Measurements from ENCODE around the gene ECE1. TPM values are rescaled to one million over a fixed set of nuclear protein-coding genes. Genes with fewer than 3 reads are reported as not detected.

The ECE1 gene
- total RNA-seq, 1 experiment from 2014 or later = 69.8 TPM

DNA sequence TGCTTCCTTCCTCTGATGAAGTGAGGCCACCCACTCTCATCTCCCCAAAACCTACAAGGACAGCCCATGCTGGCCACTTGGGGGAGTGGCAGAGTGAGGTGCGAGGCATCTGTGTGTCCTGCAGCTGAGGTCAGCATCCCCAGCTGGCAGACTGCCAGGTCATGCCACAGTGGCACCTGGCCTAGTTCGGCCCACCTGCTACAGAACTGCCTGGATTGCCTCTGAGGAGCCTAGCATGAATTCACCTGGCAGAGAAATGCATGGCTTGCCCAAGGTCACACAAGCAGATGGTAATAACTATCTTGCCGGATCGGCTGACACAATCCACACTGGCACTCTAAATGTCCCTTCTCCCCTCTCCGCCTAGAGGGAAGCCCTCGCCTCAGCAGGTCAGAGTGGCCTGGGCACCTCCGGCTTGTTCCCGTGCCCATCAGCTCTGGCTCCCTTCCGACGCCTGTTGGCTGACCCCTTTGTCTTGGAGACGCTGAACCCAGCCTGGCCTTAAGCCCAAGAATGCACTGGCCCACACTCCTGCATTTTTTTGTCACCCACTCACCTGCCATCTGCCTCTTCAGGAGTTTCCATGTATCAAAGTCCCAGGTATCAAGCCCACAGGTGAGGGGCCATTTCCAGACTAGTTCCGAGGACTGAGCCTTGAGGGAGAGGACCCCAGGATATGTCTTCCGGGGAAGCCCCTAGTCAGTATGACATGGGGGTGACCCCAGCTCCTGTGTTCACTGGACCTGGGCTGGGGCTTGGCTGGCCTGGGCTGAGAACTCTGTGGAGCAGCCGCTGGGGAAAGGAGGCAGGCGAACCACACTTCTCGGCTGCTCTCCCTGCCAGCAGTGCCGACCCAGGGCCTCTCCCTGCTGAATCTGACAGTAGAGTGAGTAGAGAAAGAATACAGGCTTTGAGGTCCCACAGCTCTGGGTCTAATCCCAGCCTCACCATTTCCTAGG, 21.7 kb downstream of the ECE1 start:
- no peak for DNase-seq (ENCODE audit: low read depth)

DNA sequence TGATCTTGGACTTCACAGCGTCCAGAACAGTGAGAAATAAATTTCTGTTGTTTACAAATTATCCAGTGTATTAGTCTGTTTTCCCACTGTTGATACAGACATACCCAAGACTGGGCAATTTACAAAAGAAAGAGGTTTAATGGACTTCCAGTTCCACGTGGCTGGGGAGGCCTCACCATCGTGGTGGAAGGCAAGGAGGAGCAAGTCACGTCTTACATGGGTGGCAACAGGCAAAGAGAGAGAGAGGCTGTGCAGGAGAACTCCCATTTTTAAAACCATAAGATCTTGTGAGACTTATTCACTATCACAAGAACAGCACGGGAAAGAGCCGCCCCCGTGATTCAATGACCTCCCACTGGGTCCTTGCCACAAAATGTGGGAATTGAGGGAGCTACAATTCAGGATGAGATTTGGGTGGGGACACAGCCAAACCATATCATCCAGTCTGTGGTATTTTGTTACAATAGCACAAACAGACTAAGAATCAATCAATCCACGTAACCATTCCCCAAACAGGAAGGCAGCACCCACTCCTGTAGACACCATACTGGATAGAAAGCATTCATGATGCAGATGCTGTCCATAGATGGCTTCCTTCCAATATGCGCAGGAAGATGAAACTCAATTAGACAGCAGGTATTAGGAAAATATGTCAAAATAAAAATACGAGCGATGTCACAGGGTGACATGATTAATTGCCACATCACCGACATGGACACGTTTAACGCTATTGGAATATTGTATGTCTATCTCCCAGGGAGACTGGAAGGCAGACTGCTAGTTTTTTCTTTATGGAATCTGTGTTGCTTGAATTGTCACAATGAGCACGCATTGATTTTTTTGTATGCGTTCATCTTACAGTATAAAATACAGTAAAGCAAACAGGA, 22.8 kb downstream of the ECE1 start:
- DNase-seq (ENCODE audit: low read depth) = no peak

DNA sequence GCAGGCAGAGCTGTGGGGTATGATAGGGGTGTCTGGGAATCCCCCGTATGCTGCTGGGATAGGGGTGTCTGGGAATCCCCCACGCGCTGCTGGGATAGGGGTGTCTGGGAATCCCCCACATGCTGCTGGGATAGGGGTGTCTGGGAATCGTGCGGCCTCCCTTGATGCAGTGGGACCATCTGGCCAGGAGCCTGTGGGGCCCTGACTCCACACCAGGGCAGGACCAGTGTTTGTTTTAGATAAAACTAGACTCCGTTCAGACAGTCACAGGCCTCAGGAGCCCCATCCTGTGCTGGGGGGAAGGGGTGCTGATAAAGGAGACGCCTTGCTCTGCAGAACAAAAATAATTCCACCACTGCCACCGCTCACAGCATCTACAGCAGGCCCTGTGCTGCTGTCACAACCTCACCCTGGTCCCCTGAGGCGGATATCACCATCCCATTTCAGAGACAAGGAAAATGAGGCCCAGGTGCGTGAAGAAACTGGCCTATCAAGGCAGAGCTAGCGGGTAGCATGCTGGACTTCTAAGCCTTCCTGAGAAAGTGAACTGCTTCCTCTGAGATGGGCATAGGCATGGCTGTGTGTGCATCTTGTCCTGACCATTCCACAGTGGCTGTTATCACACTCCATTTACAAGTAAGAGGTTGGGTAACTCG, 24.0 kb downstream of the ECE1 start:
- DNase-seq (ENCODE audit: low read depth) = no peak

DNA sequence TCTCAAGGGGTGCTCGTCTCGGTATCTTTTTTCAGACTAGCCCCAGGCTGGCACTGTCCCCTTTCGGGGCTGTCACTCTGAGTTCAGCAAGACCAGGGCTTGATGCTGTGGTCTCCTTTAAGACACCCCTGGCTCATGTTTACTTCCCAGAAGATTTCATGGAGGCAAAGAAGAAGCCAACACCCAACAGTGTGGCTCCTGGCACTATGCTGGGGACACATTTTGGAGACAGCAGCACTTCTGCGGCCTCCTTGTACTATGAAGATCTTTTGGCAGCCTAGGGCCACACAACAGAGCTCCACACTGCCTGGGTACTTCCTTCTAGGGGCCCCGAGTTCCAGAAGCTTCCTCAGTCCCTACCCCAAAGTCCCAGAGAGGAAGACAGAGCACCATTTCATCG, 24.6 kb downstream of the ECE1 start:
- no peak for DNase-seq (ENCODE audit: low read depth)

DNA sequence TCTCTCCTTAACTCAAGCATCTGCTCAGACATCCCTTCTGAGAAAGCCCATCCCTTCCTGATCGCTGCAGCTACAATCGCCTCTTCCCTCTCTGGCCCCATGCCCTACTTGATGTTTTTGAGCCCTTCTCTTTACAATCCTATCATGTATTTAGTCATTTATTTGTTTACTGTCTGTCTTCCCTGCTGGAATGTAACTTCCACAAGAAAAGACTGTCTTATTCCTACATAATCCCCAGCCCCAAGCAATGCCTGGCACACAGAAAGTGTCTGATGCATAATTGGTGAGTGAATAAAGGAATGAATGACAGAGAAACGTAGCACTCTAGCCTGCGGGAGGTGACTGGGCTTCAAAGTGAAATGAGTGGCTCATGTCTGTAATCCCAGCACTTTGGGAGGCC, 25.4 kb downstream of the ECE1 start:
- peak; percentile 32 for DNase-seq (ENCODE audit: low read depth)

DNA sequence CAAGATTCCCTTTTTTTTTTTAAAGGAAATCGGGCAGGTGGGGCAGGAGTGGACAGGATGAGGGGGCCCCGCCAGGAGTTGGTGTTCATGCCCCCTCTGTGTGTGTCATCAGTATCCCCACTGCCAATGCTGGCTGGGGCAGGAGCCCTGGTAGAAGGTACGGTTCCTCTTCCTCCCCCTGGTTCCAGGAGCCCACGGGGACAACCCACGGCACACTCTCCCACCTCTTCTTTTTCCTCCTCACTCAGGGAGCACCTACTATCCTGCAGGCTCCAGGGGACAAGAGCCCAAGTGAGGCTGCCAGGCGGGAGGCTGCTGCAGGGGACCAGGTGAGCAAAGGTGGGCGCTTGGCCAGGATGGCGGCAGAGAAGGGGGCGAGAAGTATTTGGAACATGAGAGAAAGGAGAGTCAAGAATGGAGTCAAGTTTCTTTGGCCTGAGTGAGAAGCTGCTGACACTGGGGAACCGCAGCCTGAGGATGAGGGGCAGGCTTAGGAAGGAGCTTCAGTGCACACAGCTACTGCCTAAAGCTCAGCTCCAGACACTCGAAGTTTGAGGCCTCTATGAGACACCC, 26.5 kb downstream of the ECE1 start:
- no peak for DNase-seq (ENCODE audit: low read depth)

DNA sequence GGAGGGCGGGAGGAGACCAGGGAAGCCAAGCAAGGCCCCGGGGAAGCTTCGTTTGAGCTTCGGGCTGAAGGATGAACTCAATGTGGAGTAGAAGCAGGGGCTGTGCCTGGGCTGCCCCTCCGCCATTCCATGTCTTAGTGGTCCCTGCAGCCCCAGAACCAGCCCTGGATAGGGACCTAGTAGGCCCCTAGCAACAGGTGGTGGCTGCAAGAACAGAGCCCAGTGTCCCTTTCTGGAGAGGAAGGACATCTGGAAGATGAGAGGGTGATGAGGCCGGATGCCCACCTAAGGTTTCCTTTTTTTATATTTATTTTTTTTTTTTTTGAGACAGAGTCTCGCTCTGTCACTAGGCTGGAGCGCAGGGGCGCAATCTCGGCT, 27.2 kb downstream of the ECE1 start:
- no peak for DNase-seq (ENCODE audit: low read depth)

DNA sequence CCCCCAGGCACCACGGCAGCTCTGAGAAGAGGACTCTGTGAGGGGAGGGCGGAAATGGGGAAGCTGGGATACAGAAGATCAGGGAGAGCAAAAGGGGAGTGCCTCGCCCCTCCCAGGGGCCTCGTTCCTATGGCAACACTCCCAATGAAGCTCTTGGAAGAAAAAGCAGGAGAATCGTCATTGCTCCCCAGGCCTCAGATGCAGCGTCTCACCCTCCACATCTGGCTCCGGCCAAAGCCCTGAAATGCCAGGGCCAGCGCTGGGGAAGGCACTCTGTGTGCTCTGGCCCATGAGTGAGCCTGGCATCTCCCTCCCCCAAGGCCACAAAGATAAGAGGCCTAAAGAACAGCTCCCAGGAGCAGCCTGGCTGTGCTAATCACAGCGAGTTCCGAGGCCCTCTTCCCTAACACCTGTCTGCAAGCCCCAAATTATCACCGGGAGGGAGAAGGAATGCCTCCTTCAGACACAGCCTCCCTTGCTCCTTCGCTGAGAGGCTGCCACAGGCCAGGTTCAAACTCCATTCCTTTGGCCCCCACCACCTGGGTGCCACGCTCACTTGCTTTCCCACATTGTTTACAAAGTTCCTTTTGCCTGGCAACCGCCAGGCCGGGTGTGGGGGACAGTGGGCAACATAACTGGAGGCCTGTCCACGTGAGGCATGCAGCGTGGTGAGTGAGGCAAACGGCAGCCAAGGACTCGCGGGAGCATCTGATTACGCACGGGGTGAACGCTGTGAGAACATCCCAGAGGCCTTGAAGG, 27.8 kb downstream of the ECE1 start:
- DNase-seq (ENCODE audit: low read depth) = peak; percentile 82

DNA sequence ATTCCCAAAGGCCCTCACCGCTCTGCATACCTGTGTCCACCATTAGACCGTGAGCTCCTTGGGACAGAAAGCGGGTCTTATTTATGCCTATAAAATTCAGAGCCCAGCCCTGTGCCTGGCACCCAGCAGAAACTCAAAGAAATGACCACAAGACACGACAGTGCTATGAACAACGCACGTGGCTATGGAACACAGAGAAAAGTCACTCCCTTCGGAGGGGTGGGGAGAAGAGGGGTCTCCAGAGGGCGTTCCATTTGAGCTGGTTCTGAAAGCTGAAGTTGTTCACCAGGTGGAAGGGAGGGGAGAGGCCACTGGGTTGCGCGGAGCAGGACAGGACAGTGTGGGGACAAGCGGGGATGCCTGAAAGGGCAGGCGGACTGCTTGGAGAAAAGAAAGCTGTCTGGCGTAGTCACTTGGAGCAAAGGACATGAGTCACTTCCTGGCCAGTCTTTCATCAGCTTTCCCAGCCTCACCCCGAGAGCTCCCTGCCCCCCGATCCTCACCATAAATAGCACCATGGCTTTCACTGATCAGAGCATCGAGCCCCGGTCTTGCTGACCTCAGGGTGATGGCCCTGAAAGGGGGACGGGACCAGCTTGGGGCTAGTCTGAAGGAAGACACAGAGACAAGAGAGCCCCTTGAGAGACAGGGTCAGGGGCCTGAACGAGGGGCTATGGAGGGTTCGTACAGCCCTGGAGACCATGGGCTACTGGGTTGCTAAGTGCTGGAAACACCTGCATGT, 28.5 kb downstream of the ECE1 start:
- peak; percentile 95 for DNase-seq (ENCODE audit: low read depth)

DNA sequence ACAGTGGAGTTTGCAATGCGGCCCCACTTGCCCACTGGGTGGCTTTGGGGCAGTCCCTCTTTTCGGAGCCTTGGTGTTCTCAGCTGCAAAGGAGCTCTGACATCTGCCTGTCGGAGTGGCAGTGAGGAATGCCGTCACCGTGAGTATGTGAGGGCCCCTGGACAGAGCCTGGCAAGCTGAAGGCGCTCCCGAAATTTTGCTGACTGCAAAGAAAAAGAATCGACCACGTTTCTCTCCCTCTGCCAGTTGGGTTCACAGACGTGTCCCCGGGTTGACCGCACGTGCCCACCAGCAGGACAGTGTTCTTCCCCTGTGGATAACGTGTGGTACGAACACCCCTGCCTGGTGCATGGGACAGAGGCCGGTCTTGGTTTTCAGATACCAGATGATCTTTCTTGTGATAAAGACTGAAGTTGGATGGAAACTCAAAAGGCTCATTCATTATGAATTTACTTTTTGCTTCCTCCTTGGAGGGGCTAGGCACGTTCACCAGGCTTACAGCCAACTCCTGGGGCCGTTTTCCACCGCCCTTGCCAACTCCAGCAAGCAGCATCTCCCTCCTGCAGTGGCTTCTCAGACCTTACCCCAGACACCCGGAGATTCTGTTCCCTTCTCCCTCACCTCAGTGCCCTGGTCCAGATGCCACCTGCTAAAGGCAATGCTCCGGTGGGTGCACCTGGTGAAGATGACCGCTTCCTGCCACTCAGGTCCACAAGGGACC, 29.7 kb downstream of the ECE1 start:
- no peak for DNase-seq (ENCODE audit: low read depth)

DNA sequence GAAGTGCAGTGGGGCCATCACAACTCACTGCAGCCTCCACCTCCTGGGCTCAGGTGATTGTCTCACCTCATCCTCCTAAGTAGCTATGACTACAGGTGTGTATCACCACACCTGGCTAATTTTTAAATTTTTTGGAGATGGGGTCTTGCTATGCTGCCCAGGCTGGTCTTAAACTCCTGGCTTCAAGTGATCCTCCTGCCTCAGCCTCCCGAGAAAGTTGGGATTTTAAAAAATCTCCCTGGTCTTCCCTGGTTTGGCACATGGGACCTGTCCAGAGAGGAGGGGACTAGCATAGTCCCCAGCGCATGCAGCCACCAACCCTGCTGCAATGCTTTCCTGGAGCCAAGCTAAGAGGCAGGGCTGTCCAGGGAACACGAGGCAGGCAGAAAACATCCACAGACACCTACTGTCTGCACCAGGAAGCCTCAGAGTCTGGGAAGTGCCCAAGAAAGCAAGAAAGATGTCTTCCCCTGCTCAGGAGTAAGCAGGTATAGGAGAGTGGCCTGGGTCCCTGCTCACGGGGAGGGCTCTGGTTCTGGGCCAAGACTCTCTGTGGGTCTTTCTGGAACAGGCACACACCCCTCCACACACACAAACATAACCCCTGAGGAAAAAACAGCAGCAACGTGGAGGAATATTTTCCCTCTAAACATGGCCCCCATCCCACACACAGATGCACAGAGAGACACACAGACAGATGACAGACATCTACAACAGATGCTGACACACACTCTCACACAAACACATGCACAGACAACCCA, 30.8 kb downstream of the ECE1 start:
- DNase-seq (ENCODE audit: low read depth) = no peak

DNA sequence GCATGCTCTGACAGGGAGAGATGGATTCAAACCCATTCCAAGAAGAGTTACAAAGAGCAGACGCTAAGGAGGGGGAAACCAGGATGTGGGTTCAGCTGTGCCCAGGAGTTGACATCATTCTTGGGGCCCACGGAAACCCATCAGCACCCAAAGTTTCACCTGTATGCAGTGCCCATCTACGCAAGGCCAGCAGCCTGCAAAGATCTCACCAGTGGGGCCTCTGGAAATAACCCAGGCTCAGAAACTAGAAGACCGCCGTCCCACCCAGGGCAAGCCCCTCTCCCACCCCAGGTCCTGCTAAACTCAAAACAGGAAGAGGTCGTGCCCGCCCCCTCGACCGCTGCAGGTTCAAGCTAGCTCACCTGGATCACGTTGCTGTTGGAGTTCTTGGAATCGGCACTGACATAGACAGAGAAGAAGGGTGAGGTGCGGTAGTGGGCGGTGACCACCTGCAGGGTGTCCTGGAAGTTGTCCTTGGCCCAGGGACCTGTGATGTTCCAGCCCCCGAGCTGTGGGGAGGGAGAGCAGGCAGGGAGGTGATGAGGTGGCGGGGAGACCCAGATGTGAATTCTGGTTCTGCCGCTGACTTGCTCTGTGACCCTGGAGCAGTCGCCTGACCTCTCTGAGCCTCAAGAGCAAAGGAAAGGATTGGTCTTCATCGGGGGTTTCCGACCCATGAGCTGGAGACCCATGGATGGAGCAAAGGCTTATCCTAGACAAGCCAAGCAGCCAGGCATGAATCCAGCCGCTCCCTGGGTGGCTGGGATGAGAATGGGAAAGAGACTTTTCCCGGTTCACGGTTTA, 31.7 kb downstream of the ECE1 start:
- DNase-seq (ENCODE audit: low read depth) = no peak

DNA sequence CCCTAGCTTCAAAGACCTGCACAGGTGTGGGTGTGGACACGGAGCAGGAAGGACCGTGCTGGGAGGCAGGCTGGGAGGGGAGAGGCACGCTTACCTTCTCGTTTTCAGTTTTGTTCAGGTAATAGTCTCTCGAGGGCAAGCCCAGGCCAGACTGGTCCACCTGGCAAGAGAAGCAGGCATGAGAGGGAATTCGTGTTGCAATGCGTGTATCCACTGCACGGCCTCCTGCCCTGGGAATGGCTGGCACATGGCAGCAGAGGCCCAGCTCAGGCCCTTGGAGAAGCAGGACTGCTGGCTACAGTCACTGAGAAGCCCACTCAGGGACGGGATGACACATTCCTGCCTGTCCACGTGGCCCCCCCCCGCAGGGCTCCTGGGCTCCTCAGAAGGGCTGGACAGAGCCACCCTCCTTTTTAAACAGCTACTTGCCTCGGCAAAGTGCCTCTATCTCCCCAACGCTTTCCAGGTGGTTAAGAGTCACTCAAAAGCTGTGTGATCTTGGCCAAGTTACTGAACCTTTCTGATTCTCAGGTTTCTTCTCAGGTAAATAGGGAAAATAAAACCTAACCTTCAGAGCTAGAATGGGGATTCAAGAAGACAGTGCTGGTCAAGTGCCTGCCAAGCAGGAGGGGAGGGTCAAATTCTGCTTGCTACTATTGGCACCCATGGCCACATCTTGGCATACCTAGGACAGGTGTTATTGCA, 32.7 kb downstream of the ECE1 start:
- DNase-seq (ENCODE audit: low read depth) = no peak

DNA sequence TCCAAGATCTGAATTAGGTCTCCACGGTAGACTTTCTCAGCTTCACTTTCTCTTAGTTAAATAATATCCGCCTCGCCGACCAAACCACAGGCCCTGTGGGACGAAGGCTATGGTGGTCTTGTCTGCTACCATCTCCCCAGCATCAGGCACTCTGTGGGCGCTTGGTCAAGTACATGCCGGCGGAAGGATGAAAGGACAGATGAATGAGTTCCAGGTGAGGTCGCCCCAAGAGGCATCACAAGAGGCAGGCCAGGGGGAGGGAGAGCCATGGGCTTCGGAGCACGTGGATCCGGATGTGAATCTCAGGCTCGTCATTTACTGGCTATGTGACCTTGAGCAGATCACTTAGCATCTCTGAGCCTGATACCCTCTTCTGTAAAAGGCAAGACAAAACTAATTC, 33.5 kb downstream of the ECE1 start:
- DNase-seq (ENCODE audit: low read depth) = no peak

DNA sequence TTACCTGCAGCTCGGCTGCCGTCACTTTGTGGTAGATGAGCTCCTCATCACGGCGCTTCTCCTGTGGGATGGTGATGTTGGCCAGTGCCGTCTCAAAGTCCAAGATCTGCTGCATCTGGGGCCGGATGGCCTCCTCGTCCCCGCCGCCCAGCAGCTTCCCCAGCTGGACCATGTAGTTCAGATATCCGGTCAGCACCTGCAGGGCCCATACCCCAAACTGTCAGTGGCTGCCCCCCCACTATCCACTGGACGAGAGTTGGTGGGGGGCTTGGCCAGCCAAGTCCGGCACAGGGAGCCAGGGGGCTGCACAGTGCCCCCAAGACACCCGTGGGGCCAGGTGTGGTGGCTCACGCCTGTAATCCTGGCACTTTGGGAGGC, 34.3 kb downstream of the ECE1 start:
- no peak for DNase-seq (ENCODE audit: low read depth)

DNA sequence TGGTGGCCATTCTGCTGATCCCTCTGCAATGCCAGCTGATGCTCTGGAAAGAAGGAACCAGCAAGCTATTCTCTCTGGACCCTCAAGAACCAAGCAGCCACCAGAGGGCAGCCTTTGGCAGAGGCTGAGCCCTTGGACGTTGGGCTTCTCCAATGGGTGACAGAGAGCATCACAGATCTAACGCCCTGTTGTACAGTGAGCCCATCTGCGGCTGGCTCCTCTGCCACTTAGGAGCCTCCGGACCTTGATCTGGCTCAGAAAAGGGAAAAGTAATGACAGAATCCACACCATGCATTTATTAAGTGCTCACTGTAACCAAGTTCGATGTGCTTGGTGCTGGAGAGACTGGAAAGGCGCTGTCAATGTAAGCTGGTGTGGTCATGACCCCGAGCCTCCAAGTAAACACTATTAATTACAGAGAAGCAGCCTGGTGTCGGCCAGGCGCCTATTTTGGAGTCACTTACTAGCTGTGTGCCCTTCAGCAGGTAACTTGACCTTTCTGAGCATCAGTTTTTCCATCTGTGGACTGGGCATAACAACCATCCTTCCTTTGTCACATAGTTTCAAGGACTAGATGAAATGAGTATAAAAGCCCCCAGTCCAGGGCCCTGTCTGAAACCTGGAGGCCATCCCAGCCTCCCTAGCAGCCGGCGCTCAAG, 34.9 kb downstream of the ECE1 start:
- peak; percentile 86 for DNase-seq (ENCODE audit: low read depth)
